Measurements from ENCODE around the gene VPS26B.
"Not testable (repeated sequence)": the region's sequence is repeated elsewhere in the genome, so short reads cannot be mapped to it uniquely, and the experiment has no call there.

VPS26B gene

GRCh38 chr11:134260983-134261382 is 36.5 kb downstream of the VPS26B start:
- DNase-seq = no peak

GRCh38 chr11:134261626-134262488 is 37.4 kb downstream of the VPS26B start:
- peak; percentile 18 to 30 for DNase-seq

- no peak for DNase-seq
Measured at GRCh38 chr11:134264966-134265764, 40.7 kb downstream of the VPS26B start.

- DNase-seq = no peak
Measured at GRCh38 chr11:134266440-134266839, 42.0 kb downstream of the VPS26B start.

GRCh38 chr11:134266841-134267251 is 42.4 kb downstream of the VPS26B start:
- no peak for DNase-seq

GRCh38 chr11:134267461-134267860 is 43.0 kb downstream of the VPS26B start:
- no peak for DNase-seq

GRCh38 chr11:134267966-134268365 is 43.5 kb downstream of the VPS26B start:
- no peak for DNase-seq

- DNase-seq = no peak
Measured at GRCh38 chr11:134270250-134270714, 45.8 kb downstream of the VPS26B start.

GRCh38 chr11:134271978-134272377 is 47.5 kb downstream of the VPS26B start:
- DNase-seq = no peak

- no peak for DNase-seq
Measured at GRCh38 chr11:134272381-134273316, 48.2 kb downstream of the VPS26B start.

GRCh38 chr11:134273317-134273712 is 48.8 kb downstream of the VPS26B start:
- no peak for DNase-seq

GRCh38 chr11:134275188-134275533 is 50.7 kb downstream of the VPS26B start:
- DNase-seq = no peak

- DNase-seq = no peak
Measured at GRCh38 chr11:134275534-134276395, 51.3 kb downstream of the VPS26B start, which contains the start of gene GLB1L3. GLB1L3 (plus strand) TSS chr11:134276379; CDS start chr11:134276741, 362 bp downstream.

- DNase-seq = no peak
Measured at GRCh38 chr11:134276396-134277182, 52.1 kb downstream of the VPS26B start.

- no peak for DNase-seq
Measured at GRCh38 chr11:134277183-134278001, 52.9 kb downstream of the VPS26B start.

- DNase-seq = no peak
Measured at GRCh38 chr11:134278356-134278755, 53.9 kb downstream of the VPS26B start.

- not testable (repeated sequence) for DNase-seq
Measured at GRCh38 chr11:134281635-134282034, 57.2 kb downstream of the VPS26B start.

- no peak for DNase-seq
Measured at GRCh38 chr11:134282121-134283045, 57.9 kb downstream of the VPS26B start.
